Thymus (tissue), 11 donors: ENCODE data around the gene PARP3. TPM values are rescaled to one million over a fixed set of nuclear protein-coding genes. Genes with fewer than 3 reads are reported as not detected.

Source experiments
- DNase-seq, 9 donors: peaks; one replicate each; pipeline ENCODE4 v3.0.0-alpha.2; 2013; ENCODE audit warnings: low spot score in 9 of 9, low read depth in 6 of 9, missing footprints in 1 of 9
- H3K27ac ChIP-seq, 2 donors: one replicate each; pipeline ENCODE4 v1.5.1; 2013; ENCODE audit warnings: control low read depth in 1 of 2, low read depth in 1 of 2, low read length in 1 of 2, mild to moderate bottlenecking in 1 of 2, moderate library complexity in 1 of 2
- H3K27me3 ChIP-seq, 2 donors: one replicate each; pipeline ENCODE4 v1.5.1; 2013; ENCODE audit warnings: low read length in 1 of 2; ENCODE audit not compliant: control insufficient read depth in 2 of 2, insufficient read depth in 1 of 2
- H3K36me3 ChIP-seq, 2 donors: one replicate each; pipeline ENCODE4 v1.5.1; 2013; ENCODE audit warnings: low read length in 1 of 2, mild to moderate bottlenecking in 1 of 2, moderate library complexity in 1 of 2; ENCODE audit not compliant: control insufficient read depth in 2 of 2, insufficient read depth in 2 of 2
- H3K4me1 ChIP-seq, 2 donors: one replicate each; pipeline ENCODE4 v1.5.1; 2013; ENCODE audit warnings: low read length in 2 of 2; ENCODE audit not compliant: control insufficient read depth in 2 of 2, insufficient read depth in 2 of 2
- H3K4me3 ChIP-seq, 2 donors: one replicate each; pipeline ENCODE4 v1.5.1; 2013; ENCODE audit warnings: low read length in 2 of 2, control low read depth in 1 of 2, mild to moderate bottlenecking in 1 of 2
- H3K9me3 ChIP-seq, 2 donors: one replicate each; pipeline ENCODE4 v1.5.1; 2013; ENCODE audit warnings: low read length in 1 of 2, mild to moderate bottlenecking in 1 of 2; ENCODE audit not compliant: control insufficient read depth in 2 of 2, insufficient read depth in 1 of 2
- WGBS: extraction: QIAGEN DNeasy Blood & Tissue Kit; methylation state at CpG from one replicate; pipeline ENCODE4 v1.1.7; 2013; 5-methylcytosine and 5-hydroxymethylcytosine counted together
- polyA plus RNA-seq: library from polyadenylated mRNA; stranded (reverse); fragments of 200-250 nt; gene quantifications from one replicate; pipeline ENCODE4 v1.2.3, GENCODE V29; 2013
- total RNA-seq: library from RNA; stranded (reverse); fragments of 120-200 nt; gene quantifications from one replicate; pipeline ENCODE4 v1.2.4, GENCODE V29; 2013
- donor health status: healthy.

The PARP3 gene
- total and polyA plus RNA-seq, 2 donors, result 8.0 to 11.2 TPM

- 88% methylated on average over 9 of the region's 9 CpGs for WGBS
- H3K27ac ChIP-seq, result no peak overlapping the region
- no peaks in the 10 kb centered on the region for H3K36me3 ChIP-seq
- H3K9me3 ChIP-seq, result no peaks in the 10 kb centered on the region
- no peak overlapping the region for H3K4me3 ChIP-seq
- peaks cover 4 to 6% of the 10 kb centered on the region in 2 donors for H3K4me1 ChIP-seq
- DNase-seq, result no peak
- H3K27me3 ChIP-seq, result peaks cover 8 to 96% of the 10 kb centered on the region in 2 donors
Observed at GRCh38 chr3:51961602-51962569, 19.7 kb downstream of the PARP3 start.

- Histone ChIP-seq H3K27ac (no peak overlapping the region), H3K27me3 (peaks cover 13 to 94% of the 10 kb centered on the region in 2 donors), H3K4me1 (peaks cover 9 to 10% of the 10 kb centered on the region in 2 donors), H3K36me3 (no peaks in the 10 kb centered on the region), H3K4me3 (no peak overlapping the region), H3K9me3 (no peaks in the 10 kb centered on the region)
- DNase-seq, result no peak
- WGBS, result 94% methylated on average over 6 of the region's 6 CpGs
Observed at GRCh38 chr3:51962854-51963530, 20.8 kb downstream of the PARP3 start.

DNA sequence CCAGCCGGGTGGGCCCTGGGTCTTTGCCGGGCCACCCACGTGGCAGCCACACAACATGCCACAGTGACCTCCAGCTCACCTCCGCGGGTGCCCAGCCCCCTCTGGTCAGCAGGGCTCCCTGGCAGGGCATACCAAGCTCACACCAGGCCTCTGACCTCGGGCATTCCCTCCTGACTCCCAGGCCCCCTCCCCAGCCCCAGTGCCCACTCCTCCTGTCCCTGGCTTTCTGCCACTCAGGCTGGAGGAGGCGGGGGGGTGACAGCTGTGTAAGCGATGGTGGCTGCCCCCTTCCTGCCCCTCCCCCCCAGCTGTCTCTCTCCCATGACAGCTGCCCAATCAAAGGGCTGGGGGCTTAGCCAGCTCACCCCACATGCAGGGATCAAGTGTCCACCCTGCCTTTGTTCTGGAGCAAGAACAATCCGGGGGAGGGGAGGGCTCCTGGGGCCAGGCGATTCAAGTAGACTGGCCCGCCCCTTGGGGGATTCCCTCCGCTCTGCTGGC, 21.8 kb downstream of the PARP3 start:
- H3K27me3 ChIP-seq, result peaks cover 13 to 95% of the 10 kb centered on the region in 2 donors
- DNase-seq, result no peak
- no peaks in the 10 kb centered on the region for H3K9me3 ChIP-seq
- no peak overlapping the region for H3K27ac ChIP-seq
- H3K36me3 ChIP-seq, result no peaks in the 10 kb centered on the region
- 91% methylated on average over 12 of the region's 12 CpGs for WGBS
- peaks cover 16 to 20% of the 10 kb centered on the region in 2 donors for H3K4me1 ChIP-seq
- no peak overlapping the region for H3K4me3 ChIP-seq

- Histone ChIP-seq H3K4me1 (peaks cover 20 to 26% of the 10 kb centered on the region in 2 donors), H3K27me3 (peaks cover 11 to 90% of the 10 kb centered on the region in 2 donors), H3K4me3 (no peak overlapping the region), H3K9me3 (no peaks in the 10 kb centered on the region), H3K27ac (no peak overlapping the region), H3K36me3 (no peaks in the 10 kb centered on the region)
- 90% methylated on average over 4 of the region's 4 CpGs for WGBS
- DNase-seq, result no peak
Observed at GRCh38 chr3:51964521-51964920, 22.4 kb downstream of the PARP3 start.

GRCh38 chr3:51966016-51966415, 23.9 kb downstream of the PARP3 start:
- no peak for DNase-seq
- peaks cover 25 to 39% of the 10 kb centered on the region in 2 donors for H3K4me1 ChIP-seq
- no peaks in the 10 kb centered on the region for H3K36me3 ChIP-seq
- no peak overlapping the region for H3K27ac ChIP-seq
- no peaks in the 10 kb centered on the region for H3K9me3 ChIP-seq
- WGBS, result 97% methylated on average over 2 of the region's 2 CpGs
- peaks cover 11 to 77% of the 10 kb centered on the region in 2 donors for H3K27me3 ChIP-seq
- H3K4me3 ChIP-seq, result no peak overlapping the region

DNA sequence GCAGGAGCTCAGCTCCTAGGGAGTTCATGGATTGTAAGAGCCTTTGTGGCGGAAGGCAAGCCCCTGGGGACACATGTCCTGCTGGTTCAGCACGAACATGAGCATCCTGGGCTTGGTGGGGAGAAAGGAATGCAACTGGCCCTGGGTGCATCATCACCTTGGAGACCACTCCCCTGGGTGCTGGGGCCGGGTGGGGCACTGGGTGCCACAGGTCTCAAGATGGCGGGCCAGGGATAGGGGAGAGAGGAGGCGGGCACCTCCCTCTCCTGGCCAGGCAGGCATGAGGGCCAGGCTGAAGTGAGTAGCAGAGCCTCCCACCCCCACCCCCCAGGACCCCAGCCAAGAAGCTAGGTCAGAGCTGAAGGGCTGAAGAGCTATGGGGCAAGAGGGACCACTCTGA, 24.3 kb downstream of the PARP3 start:
- Histone ChIP-seq H3K27me3 (peaks cover 11 to 74% of the 10 kb centered on the region in 2 donors), H3K9me3 (no peaks in the 10 kb centered on the region), H3K4me1 (peaks cover 28 to 39% of the 10 kb centered on the region in 2 donors), H3K27ac (no peak overlapping the region), H3K4me3 (peak overlapping the region; percentile 24 to 57), H3K36me3 (no peaks in the 10 kb centered on the region)
- DNase-seq, result no peak
- 94% methylated on average over 5 of the region's 5 CpGs for WGBS

- Histone ChIP-seq H3K4me1 (peaks cover 28 to 39% of the 10 kb centered on the region in 2 donors), H3K27me3 (peaks cover 11 to 69% of the 10 kb centered on the region in 2 donors), H3K36me3 (no peaks in the 10 kb centered on the region), H3K9me3 (no peaks in the 10 kb centered on the region), H3K27ac (no peak overlapping the region), H3K4me3 (peak overlapping the region; percentile 24 to 57)
- no peak for DNase-seq
- WGBS, result 9% methylated on average over 33 of the region's 33 CpGs
Observed at GRCh38 chr3:51966922-51967383, 24.8 kb downstream of the PARP3 start.

- peak within 1 kb of the TSS; percentile 29 to 57 for H3K4me3 ChIP-seq
- peaks cover 11 to 63% of the 10 kb centered on the region in 2 donors for H3K27me3 ChIP-seq
- peaks cover 28 to 39% of the 10 kb centered on the region in 2 donors for H3K4me1 ChIP-seq
- no peaks in the 10 kb centered on the region for H3K36me3 ChIP-seq
- peak within 1 kb of the TSS in 1 of 2 donors; percentile 74 for H3K27ac ChIP-seq
- H3K9me3 ChIP-seq, result no peaks in the 10 kb centered on the region
- WGBS, result 2% methylated on average over 89 of the region's 90 CpGs
- DNase-seq, result no peak
Observed at GRCh38 chr3:51967384-51968169, 25.4 kb downstream of the PARP3 start, which contains the start of gene PCBP4. TSS of gene PCBP4 (minus strand) at chr3:51967454. CDS start at chr3:51961240, 6,214 bp downstream.
